ENCODE results near the gene IPO13.

IPO13 gene, protein sequence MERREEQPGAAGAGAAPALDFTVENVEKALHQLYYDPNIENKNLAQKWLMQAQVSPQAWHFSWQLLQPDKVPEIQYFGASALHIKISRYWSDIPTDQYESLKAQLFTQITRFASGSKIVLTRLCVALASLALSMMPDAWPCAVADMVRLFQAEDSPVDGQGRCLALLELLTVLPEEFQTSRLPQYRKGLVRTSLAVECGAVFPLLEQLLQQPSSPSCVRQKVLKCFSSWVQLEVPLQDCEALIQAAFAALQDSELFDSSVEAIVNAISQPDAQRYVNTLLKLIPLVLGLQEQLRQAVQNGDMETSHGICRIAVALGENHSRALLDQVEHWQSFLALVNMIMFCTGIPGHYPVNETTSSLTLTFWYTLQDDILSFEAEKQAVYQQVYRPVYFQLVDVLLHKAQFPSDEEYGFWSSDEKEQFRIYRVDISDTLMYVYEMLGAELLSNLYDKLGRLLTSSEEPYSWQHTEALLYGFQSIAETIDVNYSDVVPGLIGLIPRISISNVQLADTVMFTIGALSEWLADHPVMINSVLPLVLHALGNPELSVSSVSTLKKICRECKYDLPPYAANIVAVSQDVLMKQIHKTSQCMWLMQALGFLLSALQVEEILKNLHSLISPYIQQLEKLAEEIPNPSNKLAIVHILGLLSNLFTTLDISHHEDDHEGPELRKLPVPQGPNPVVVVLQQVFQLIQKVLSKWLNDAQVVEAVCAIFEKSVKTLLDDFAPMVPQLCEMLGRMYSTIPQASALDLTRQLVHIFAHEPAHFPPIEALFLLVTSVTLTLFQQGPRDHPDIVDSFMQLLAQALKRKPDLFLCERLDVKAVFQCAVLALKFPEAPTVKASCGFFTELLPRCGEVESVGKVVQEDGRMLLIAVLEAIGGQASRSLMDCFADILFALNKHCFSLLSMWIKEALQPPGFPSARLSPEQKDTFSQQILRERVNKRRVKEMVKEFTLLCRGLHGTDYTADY

DNA sequence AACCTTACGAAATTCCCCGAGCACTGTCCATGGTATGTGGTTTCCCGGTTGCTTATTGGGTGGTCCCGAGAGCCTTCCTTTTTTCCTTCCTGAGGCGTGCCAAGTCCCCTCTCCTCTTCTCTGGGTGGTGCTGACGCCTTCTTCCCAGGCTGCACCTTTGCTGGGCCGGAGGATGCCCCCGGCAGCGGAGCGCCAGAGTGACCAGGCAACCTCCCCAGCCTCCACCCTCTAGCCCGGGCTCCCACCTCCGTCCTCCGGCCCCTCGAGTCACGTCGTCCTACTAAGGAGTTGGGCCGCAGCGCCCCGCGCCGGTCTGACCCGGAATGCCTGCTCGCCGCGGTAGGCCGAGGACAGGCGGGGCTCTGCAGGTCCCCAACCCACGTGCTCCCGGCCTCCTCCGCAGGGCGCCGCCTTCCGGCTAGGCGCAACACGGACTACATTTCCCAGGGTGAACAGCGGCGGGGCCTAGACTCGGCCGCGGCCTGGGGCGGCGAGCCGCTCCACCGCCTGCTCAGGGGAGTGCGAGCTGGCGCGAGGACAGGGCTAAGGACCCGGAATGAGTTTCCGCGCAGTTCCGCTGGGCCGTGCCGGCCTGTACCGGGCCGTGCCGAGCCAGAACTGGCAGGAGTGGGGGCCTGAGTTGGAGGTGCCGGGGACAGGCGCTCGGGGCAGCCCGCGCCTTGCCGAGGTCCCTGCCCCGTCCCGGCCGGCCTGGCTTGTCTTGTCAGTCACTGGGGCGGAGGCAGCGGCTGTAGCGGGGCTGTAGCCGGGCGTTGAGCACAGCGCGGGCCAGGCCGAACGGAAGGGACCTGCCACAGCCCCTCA, at the start of gene IPO13:
Gene IPO13 (plus strand): TSS at position 715 of the 825 bp plus-strand sequence. CDS start 651 bp downstream, outside the sequence.
- peak; percentile 97 for DNase-seq

DNA sequence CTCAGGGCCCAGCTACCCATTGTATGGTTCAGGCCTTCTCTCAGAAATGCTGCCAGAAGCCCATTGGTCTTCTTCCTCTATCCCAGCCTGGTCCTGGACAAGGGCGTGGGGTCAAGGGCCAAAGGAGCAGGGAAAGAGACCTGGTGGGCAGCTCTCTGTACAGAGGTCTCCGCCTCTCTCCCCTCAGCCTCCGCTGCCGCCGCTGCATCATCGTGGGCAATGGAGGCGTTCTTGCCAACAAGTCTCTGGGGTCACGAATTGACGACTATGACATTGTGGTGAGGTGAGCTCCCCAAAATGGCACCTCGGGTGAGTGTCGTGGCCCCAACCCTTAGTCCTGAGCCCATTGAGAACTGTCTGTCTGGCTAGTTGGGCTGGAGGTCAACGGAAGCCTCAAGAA, 47.8 kb upstream of the IPO13 start:
- no peak for DNase-seq

DNA sequence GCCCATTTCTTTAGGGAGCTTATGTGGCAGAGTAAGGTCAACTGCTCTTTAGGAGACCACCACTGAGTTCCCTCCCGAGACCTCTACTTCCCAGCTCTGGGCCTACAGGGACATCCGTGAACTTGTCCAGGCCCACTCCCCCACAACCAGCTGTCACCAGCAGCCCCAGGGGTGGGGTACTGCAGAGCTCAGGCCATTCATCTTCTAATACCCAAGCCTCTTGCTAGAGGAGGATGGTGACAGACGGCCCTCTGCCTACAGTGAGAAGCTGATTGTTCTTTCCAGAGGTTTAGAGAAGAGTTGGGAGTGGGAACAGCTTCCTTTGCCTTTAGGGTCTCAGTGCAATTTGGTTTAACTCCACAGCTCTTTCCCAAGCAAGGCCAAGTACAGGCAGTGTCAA, 46.4 kb upstream of the IPO13 start:
- no peak for DNase-seq

DNA sequence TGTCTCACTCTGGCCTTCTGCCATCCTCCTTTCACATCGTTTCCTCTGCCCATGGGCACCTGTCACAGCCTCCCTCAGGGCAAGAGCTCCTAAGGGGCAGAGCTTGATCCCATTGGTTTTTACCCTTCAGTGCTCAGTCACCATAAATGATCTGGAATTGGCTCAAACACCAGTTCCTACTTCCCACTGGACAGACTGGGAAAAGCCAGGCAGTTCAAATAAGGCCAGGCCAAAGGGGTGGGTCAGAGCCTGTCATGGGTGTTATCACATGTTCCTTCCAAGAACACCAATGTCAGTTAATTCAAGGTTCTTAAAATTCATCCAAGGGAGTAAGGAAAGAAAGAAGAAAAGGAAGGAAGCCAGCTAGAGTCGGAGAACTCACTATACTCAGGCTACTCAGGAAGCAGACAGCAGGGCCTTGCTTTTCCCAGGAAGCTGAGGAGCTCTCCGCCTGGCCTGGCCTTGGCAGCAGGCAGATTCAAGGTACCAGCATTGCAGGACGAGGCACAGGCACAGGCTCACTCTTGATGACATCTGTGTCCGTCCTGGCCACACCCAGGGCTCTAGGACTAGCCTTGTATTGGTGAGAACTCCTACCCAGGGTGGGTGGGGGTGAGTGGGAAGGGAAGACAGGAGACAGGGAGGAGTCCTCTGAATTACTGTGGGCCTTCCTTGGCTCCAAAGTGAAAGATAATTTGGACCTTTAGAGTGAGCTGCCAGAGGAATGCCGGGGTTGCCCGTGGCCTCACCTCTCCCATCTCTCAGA, 45.4 kb upstream of the IPO13 start:
- no peak for DNase-seq

DNA sequence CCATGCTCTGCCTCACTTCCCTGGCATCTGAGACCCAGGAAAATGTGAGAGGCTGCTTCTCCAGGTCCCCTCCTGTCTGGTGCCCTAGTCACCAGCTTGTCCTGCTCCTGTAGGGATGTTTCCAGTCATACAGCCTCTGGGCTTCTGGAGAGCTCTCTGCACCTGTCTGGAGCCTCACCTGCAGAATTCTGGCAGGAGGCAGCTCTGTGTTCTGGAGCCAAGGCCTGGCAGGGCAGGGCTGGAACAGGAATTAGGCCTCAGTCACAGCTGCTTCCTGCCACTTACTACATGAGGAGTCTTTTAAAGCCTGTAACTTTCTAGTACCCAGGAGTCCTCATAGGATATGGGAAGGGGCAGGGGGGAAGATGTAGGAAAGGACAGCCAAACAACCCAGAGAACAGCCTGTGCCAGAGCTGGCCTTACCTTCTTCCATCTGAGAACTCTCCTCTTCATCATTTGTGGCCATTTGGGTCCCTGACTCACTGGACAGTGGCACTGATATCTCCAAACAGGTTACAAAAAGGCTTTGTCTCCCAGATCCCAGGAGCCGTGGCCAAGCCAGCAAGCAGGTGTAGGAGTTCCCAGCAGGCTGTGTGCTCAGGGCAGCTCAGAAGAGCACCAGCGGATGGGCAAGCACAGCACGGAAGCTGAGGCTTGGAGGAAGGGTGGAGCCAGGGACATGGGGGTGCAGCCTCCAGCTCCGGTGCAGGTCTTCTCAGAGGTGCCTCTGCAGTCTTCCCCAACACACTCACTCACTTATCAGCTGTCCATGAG, 44.5 kb upstream of the IPO13 start:
- no peak for DNase-seq

DNA sequence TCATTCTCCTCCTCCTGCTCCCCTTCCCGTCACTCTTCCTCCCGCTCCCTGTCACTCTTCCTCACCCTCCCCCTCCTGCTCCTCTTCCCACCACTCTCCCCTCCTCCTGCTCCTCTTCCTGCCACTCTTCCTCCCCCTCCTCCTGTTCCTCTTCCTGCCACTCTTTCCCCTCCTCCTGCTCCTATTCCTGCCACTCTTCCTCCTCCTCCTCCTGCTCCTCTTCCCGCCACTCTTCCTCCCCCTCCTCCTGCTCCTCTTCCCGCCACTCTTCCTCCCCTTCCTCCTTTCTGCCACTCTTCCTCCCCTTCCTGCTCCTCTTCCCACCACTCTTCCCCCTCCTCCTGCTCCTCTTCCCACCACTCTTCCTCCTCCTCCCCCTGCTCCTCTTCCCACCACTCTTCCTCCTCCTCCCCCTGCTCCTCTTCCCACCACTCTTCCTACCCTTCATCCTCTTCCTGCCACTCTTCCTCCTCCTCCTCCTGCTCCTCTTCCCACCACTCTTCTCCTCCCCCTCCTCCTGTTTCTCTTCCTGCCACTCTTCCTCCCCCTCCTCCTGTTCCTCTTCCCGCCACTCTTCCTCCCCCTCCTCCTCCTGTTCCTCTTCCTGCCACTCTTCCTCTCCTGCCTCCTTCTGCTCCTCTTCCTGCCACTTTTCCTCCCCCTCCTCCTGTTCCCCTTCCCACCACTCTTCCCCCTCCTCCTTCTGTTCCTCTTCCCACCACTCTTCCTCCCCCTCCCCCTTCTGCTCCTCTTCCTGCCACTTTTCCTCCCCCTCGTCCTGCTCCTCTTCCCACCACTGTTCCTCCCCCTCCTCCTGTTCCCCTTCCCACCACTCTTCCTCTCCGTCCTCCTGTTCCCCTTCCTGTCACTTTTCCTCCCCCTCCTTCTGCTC, 41.8 kb upstream of the IPO13 start:
- no peak for DNase-seq

DNA sequence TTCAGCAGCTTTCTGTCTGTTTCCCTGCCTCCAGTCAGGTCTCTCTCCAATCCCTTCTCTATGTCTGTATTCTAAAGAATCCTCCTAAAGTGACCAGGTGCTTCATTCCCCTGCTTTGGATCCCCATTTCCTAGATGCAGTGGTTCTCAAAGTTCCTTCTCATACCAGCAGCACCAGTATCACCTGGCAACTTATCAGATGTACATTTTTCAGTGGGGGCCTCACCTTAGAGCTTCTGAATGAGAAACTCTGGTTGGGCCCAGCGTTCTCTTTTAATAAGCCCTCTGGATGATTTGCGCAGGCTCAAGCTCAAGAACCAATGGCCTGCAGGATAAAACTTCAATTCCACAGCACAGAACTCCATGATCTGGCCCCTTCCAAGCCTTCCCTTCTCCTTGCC, 38.5 kb upstream of the IPO13 start:
- DNase-seq, result no peak

DNA sequence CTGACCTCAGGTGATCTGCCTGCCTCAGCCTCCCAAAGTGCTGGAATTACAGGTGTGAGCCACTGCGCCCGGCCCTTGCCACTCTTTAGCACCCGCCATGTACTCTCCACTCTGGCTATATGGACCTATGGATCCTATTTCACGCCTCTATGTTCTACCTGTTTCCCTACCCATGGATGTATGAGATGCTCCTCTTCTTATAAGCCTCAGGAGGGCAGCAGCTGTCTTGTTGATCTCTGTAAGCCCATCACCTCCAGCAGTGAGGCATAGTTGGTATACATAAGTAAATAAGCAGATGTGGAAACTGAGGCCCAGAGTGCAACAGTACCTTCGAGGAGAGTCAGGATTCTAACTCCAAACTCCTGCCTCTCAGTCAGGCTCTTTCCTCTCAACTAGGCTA, 37.9 kb upstream of the IPO13 start:
- no peak for DNase-seq

DNA sequence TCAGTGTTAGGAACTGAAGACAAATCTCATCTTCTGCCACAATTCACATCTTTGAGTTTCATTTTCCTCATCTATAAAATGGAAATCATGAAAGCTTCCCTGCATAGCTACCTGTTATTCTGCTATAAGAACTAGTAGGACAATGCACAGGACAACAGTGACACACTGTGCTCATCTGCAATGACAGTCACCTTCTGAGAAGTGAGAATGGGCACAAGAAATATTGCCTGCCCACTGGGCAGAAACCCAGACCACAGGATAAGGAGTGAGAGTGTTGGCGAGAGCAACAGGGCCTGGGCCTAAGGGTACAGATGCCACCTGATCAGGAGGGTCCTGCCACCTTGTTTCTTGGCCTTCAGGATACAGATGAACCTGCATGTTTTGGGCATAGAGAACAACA, 36.4 kb upstream of the IPO13 start:
- no peak for DNase-seq

DNA sequence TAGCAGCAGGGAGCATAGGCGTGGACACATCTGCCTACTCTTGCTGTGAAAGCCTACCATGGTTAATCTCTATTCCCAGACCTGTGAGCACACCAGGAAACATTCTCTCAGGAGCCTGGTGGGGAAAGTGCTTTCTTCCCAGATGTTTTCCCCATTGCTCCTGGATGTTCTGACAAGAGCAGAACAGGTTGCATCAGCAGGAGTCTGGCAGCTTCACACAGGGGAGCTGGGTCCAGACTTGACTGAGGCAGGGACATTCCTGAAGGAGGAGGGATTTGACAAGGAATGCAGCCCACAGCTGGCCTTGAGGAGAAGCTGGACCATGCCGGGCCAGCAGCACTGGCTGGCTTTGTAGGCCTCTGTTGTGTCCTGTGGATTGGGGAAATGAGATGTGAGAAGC, 34.1 kb upstream of the IPO13 start:
- DNase-seq, result no peak

DNA sequence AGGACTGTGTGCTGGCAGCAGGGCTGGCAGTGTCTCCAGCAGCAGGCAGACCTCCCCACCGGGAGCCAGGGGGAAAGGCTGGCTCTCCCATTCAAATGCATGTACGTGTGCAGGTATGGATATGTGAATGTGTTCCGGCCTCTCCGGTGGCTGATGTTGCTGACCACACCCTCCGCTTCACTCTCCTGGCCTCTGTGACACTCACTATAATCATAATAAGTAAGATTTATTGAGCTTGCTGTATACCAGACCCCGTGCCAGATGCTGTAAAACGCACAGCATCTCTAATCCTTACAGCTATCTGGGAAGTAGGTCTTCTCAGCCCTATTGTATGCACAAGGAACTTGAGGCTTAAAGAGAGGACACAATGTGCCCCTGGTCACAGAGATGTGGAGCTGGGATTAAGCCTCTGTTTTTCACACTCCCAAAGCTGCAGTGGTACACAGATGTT, 33.7 kb upstream of the IPO13 start:
- no peak for DNase-seq

DNA sequence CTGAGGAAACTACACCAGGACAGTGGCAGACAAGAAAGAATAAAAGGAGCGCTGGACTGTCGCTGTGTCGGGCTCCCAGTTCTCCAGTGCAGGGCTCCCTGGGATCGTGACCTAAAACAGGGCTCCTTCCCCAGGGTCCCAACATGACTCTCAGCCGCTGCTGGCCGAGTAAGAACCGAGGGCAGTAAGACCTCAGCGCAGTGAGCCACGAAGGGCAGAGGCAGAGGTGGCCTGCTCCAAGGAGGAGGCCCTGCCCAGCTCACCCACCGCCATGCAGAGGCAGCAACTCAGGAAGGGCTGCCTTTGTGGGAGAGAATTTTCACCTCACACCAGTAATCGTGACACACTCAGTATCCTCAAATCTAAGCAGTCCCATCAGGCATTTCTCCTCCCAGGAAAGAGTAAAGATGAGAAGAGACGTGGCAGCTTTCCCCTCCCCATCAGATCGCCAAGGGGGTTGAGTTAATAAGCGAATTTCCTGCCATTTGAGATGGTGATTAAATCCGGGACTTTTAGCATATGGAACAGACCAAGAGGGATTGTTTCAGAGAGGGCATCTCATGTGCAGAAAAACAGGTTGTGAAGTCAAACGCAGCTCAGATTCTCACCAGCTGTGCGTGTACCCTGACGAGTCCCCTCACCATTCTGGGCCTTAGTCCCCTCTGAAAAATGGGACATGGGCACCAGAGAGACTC, 32.9 kb upstream of the IPO13 start:
- DNase-seq, result no peak

DNA sequence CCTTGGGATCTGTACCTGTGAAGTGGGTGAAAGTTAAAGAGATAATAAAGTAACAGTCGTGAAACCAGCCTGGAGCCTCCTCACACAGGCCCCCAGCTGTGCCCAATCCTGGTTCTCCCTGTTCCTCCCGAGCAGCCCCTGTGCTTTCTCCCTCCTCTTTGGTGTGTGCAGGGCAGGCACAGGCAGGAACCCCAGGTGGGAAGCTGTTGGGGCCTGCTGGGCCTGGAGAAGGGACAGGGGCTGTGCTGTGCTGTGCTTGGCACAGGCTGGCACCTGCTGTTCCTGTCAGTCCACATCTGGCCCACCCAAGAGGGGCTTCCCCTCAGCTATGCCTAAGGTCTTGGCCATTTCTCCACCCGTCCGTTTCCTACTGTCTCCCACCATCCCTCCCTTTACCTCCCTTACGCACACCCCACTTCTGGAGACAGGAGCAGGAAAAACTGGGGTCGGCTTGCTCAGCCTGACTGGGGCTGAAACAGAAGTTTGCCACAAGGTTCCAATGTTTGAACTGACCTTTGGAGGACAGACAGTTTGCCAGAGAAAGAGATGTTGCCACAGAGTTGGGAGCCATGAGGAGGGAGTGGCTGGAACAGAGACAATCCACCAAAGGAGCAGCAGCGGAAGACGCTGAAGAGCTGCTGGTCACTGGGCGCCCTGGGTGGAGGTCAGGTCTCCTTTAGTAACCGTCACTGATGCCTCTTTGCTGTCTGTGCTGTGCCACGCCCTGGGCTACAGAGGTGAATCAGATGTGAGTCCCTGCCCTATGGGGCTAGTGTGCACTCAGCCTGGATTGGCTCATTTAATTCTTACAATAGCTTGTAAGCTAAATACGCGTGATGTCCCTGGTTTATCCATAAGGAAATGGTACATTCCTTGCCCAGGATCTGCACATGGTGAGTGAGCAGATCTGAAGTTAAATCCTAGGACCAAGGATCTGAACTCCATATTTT, 31.9 kb upstream of the IPO13 start:
- DNase-seq, result no peak

DNA sequence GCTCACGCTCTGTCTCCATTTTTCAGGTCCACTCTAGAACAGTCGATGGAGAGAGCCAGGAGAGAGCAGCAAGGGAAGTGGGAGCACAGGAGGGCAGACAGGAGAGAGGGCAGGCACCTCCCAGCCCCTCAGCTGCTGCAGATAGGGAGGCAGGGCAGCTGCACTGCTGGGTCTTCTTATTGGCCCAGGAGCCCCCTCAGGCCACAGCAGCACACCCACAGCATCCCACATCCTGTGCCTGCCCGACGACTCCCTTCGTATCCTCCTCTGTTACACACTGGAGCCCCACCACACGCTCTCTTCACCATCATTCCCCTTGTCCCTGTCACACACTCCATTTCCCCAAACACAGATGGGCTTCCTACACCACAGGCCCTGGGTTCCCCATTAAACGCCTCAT, 26.8 kb upstream of the IPO13 start:
- no peak for DNase-seq

DNA sequence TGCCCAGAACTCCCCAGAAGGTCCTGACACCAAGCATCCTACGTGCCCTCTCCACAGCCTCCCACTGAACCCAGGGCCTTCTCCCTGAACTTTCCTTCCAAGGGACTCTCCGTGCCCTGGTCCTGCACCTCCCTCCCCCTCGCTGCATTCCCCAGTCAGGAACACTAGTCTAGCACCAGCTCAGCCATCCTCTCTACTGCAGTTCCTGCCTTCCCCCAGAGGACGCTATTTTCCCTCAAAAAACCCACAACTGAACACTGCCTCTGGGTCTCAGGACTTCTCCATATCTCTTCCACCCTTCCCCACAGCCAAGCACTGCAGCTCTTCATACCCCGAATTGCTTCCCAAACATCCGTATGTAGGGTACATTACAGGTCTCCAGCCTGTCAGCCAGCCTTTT, 25.7 kb upstream of the IPO13 start:
- no peak for DNase-seq

DNA sequence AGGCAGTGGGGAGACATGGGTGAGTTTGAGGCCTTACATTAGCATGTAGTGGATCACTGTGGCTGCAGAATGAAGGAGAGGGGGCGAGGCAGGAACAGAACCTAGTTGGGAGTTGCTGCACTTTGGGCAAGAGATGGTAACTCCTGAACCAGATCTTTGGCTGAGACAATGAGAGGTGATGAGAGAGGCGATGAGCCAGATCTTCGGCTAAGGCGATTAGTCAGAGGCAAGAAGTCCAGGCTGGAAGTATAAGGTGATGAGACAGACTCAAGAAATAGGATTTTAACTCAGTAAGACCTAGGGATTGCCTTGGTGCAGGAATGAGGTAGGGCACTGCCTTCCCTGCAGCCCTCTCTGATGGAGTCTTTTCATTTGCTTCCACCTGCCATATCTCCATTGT, 22.2 kb upstream of the IPO13 start:
- DNase-seq, result no peak

DNA sequence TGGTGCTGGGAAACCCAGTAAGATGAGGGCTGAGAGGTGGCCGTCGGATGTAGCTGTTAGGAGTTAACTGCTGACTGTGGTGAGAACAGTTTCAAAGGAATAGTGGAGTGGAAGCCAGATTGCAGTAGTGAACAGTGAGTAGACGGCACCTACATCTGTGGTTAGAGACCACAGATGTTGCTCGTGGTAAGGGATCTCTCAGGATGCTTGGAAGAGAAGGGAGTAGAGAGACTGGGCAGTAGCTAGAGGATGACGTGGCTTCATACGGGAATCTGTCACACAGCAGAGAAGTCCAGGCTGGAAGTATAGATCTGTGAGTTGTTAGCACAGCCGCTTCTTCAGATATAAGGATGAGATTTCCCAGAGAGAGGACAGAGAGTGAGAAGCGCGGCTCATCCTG, 20.9 kb upstream of the IPO13 start:
- no peak for DNase-seq

DNA sequence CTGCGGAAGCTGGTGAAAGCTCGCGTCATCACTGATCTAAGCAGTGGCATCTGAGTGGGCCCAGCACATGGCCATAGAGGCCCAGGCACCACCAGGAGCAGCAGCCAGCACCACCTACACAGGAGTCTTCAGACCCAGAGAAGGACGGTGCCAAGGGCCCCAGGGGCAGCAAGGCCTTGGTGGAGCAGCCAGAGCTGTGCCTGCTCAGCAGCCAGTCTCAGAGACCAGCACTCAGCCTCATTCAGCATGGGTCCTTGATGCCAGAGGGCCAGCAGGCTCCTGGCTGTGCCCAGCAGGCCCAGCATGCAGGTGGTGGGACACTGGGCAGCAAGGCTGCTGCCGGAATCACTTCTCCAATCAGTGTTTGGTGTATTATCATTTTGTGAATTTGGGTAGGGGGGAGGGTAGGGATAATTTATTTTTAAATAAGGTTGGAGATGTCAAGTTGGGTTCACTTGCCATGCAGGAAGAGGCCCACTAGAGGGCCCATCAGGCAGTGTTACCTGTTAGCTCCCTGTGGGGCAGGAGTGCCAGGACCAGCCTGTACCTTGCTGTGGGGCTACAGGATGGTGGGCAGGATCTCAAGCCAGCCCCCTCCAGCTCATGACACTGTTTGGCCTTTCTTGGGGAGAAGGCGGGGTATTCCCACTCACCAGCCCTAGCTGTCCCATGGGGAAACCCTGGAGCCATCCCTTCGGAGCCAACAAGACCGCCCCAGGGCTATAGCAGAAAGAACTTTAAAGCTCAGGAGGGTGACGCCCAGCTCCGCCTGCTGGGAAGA, 16.4 kb upstream of the IPO13 start:
- DNase-seq, result no peak

All from NCI-H526 treated with DMSO at 0.1 percent for 48 hours (cell line).